Measurements from ENCODE around the gene MARCHF6. TPM values are rescaled to one million over a fixed set of nuclear protein-coding genes. Genes with fewer than 3 reads are reported as not detected.
"Not testable (repeated sequence)": the region's sequence is repeated elsewhere in the genome, so short reads cannot be mapped to it uniquely, and the experiment has no call there.

The MARCHF6 gene
- total RNA-seq, 1 donor from 2014 or later = 136 TPM

DNA sequence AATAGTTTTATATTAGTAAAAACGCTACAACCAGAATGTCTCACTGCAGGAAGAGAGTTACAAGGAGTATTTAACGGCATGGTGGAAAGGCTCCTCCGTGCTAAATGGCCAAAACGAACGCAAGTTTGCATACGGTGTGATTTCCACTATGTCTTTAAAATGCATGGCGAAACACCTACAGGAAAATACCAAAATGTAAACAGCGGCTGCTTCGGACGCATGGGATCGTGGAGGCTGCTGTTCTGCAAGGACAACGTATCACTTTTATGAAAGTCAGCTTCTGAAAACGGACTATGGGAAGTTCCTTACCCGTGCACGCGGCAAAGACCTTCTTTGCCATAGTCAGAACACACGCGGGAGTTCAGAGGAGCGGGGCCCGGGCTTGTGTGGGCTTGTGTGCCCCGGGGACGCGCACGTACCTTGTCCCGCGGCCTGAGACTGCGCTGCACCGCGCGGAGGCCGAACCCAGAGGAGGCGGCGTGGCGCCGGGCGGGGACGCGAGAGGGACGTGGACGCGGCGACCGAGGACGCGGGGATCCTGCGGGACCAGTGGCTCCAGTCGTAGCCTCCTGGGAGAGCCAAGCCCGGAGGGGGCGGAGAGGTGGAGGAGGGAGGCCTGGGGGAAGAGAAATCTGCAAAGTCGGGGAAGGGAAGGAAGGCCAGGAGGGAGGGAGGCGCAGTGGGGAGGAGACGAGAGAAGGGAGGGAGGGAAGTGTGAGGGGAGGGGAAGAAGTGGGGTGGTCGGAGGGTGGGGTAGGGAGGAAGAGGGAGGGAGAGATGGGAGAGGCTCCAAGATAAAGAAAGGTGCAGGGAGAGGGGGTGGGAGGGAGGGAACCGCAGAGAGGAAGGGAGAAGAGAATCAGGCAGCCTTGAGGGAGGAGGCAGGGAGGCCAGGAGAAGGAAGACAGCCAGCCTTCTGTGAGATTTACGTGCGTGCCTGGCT is 46.0 kb upstream of the MARCHF6 start, which contains the start of gene CMBL:
Gene CMBL, minus strand, starts transcription at position 697 of the 943 bp plus-strand sequence. CDS start 17,140 bp downstream, outside the sequence.
- peak within 1 kb of the TSS; percentile 61 for H3K4me3 ChIP-seq
- DNase-seq (peak; percentile 69), ATAC-seq (peak; percentile 83 to 87)
- H3K4me1 ChIP-seq = peaks cover 9% of the 10 kb centered on the region
- intact Hi-C loops (cut with DNase I) = no loop called here
- no peaks in the 10 kb centered on the region for H3K36me3 ChIP-seq
- no peaks in the 10 kb centered on the region for H3K27me3 ChIP-seq (ENCODE audit: low read depth)
- TF ChIP-seq, protein P1, sequence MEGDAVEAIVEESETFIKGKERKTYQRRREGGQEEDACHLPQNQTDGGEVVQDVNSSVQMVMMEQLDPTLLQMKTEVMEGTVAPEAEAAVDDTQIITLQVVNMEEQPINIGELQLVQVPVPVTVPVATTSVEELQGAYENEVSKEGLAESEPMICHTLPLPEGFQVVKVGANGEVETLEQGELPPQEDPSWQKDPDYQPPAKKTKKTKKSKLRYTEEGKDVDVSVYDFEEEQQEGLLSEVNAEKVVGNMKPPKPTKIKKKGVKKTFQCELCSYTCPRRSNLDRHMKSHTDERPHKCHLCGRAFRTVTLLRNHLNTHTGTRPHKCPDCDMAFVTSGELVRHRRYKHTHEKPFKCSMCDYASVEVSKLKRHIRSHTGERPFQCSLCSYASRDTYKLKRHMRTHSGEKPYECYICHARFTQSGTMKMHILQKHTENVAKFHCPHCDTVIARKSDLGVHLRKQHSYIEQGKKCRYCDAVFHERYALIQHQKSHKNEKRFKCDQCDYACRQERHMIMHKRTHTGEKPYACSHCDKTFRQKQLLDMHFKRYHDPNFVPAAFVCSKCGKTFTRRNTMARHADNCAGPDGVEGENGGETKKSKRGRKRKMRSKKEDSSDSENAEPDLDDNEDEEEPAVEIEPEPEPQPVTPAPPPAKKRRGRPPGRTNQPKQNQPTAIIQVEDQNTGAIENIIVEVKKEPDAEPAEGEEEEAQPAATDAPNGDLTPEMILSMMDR (IDR thresholded peaks at IDR 0.05) = no peak
- no peaks in the 10 kb centered on the region for H3K9me3 ChIP-seq
- peak within 1 kb of the TSS; percentile 72 for H3K27ac ChIP-seq

DNA sequence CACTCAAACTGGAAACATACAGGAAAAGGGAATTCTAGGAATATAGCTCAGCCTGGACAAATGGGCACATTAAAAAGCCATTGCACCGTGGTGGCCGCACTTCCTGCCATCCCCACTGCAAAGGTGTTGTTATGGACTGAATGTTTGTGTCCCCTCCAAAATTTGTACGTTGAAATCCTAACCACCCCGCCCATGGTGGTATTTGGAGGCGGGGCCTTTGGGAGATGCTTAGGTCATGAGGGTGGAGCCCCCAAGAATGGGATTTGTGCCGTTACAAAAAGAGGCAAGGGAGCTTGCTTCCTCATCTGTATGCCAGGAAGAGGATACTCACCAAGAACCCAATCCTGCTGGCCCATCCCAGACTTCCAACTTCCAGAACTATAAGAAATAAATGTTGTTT is 44.7 kb upstream of the MARCHF6 start:
- intact Hi-C loops (cut with DNase I) = no loop called here
- no peaks in the 10 kb centered on the region for H3K27me3 ChIP-seq (ENCODE audit: low read depth)
- H3K36me3 ChIP-seq = no peaks in the 10 kb centered on the region
- H3K4me3 ChIP-seq = no peak overlapping the region
- TF ChIP-seq, protein P1 (IDR thresholded peaks at IDR 0.05) = no peak
- DNase-seq = no peak
- ATAC-seq = no peak
- H3K27ac ChIP-seq = no peak overlapping the region
- H3K9me3 ChIP-seq = no peaks in the 10 kb centered on the region
- peaks cover 9% of the 10 kb centered on the region for H3K4me1 ChIP-seq

DNA sequence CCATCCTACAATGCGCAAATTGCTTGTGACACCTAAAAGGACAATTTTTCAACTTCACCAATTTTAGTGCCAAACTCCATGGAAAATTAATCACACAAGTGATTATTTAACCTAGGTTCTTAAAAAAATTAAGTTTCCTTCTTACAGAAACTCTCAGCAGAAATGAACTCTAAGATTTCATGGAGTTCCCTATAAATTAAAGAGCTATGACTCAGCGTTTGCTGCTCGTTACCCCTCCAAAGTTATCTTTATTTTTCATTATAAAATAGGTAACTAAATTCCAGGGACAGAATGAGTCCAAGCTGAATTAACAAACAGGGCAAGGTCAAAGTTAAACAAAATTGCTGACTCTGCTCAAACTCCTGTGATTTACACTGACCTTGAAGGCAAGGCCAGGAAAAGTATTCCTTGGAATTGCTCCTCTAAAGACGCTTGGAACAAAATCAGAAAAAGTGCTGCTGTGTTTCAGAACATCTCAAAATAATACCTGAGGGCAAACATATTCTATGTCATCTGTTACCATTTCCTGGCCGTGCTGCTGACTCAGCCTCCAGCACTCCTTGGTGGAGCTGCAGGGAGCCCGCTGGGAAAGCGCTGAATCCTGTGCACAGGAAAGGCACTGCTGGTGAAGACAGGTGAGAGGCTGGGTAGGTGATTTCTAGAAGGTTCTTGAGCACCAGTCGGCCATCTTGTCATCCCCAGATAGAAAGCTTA is 43.3 kb upstream of the MARCHF6 start:
- ATAC-seq (no peak), DNase-seq (no peak)
- no peaks in the 10 kb centered on the region for H3K9me3 ChIP-seq
- no peaks in the 10 kb centered on the region for H3K36me3 ChIP-seq
- no peak overlapping the region for H3K27ac ChIP-seq
- H3K4me1 ChIP-seq = peaks cover 9% of the 10 kb centered on the region
- TF ChIP-seq, protein P1 (IDR thresholded peaks at IDR 0.05) = no peak
- H3K4me3 ChIP-seq = no peak overlapping the region
- intact Hi-C loops (cut with DNase I) = no loop called here
- no peaks in the 10 kb centered on the region for H3K27me3 ChIP-seq (ENCODE audit: low read depth)

DNA sequence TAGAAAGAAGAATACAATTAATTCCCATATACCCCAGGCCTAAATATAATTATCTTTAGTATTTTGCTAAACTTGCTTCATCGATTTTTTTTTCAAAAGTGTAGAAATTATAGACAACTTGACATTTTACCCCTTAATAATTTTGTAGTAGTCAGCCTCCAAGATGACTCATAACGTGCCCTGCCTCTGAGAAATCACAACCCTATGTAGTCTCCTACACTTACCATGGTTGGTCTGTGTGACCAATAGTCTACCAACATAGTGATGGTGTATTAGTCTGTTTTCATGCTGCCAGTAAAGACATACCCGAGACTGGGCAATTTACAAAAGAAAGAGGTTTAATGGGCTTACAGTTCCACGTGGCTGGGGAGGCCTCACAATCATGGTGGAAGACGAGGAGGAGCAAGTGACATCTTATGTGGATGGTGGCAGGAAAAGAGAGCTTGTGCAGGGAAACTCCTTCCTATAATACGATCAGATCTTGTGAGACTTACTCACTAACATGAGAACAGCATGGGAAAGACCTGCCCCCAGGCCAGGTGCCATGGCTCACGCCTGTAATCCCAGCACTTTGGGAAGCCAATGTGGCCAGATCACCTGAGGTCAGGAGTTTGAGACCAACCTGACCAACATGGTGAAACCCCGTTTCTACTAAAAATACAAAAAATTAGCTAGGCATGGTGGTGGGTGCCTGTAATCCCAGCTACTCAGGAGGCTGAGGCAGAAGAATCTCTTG is 42.5 kb upstream of the MARCHF6 start:
- H3K9me3 ChIP-seq; intact Hi-C loops (cut with DNase I); H3K4me1 ChIP-seq; H3K4me3 ChIP-seq; H3K27ac ChIP-seq; H3K27me3 ChIP-seq (ENCODE audit: low read depth); DNase-seq; H3K36me3 ChIP-seq; ATAC-seq: not testable (repeated sequence)

DNA sequence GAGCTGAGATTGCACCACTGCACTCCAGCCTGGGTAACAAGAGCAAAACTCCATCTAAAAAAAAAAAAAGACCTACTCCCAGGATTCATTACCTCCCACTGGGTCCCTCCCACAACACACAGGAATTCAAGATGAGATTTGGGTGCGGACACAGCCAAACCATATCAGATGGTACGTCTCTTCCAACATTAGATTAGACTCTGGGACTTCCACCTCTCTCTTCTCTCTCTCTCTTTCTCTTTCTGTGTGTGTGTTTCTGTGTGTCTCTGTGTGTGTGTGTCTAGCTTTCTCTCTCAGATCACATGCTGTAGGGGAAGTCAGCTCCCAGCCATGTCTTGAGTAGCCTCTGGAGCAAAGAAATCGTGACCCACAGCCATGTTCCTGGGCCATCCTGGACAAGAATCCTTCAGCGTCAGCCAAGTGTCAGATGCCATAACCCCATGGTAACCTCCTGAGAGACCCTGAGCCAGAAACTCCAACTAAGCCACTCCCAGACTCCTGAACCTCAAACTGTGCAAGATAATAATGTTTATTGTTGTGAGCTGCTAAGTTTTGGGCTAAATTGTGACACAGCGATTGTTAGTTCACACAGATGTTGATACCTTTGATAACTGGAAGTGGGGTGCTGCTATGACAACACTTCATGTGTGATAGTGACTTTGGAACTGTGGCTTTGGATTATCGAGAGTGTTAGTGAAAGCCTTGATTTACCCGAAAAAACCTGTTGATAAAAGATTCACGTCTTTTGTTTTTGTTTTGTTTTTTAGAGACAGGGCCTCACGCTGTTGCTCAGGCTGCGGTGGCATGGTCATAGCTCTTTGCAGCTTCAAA is 41.7 kb upstream of the MARCHF6 start:
- Histone ChIP-seq H3K27me3 (ENCODE audit: low read depth) (no peaks in the 10 kb centered on the region), H3K36me3 (no peaks in the 10 kb centered on the region), H3K4me1 (no peaks in the 10 kb centered on the region), H3K9me3 (no peaks in the 10 kb centered on the region), H3K4me3 (no peak overlapping the region), H3K27ac (no peak overlapping the region)
- TF ChIP-seq, protein P1 (IDR thresholded peaks at IDR 0.05) = no peak
- no peak for ATAC-seq
- no peak for DNase-seq
- intact Hi-C loops (cut with DNase I) = no loop called here

Data from lower lobe of right lung (tissue), 2 donors.